ENCODE results near the gene NGDN. TPM values are rescaled to one million over a fixed set of nuclear protein-coding genes. Genes with fewer than 3 reads are reported as not detected.
A peak's percentile ranks its signal among the peaks of the same experiment; 100 is the strongest.

NGDN gene
- total RNA-seq, 1 experiment from 2014 or later = 14.6 TPM

- no peak for DNase-seq (ENCODE audit: low spot score)
Observed at GRCh38 chr14:23468704-23469126, 788 bp upstream of the NGDN start.

GRCh38 chr14:23469906-23470403, 452 bp downstream of the NGDN start:
- no peak for DNase-seq (ENCODE audit: low spot score)

- DNase-seq (ENCODE audit: low spot score) = no peak
Observed at GRCh38 chr14:23470947-23471346, 1.4 kb downstream of the NGDN start.

- peak; percentile 62 for DNase-seq (ENCODE audit: low spot score)
Observed at GRCh38 chr14:23478109-23478759, 8.7 kb downstream of the NGDN start.

- DNase-seq (ENCODE audit: low spot score) = peak; percentile 51
Observed at GRCh38 chr14:23481362-23481970, 12.0 kb downstream of the NGDN start.

- DNase-seq (ENCODE audit: low spot score) = no peak
Observed at GRCh38 chr14:23481979-23482822, 12.7 kb downstream of the NGDN start.

GRCh38 chr14:23482823-23483148, 13.3 kb downstream of the NGDN start:
- DNase-seq (ENCODE audit: low spot score) = no peak

- DNase-seq (ENCODE audit: low spot score) = peak; percentile 10
Observed at GRCh38 chr14:23483236-23483854, 13.8 kb downstream of the NGDN start.

- no peak for DNase-seq (ENCODE audit: low spot score)
Observed at GRCh38 chr14:23485326-23485725, 15.8 kb downstream of the NGDN start.

- DNase-seq (ENCODE audit: low spot score) = no peak
Observed at GRCh38 chr14:23486036-23486435, 16.5 kb downstream of the NGDN start.

GRCh38 chr14:23487216-23487615, 17.7 kb downstream of the NGDN start:
- DNase-seq (ENCODE audit: low spot score) = no peak

GRCh38 chr14:23492618-23493272, 23.2 kb downstream of the NGDN start:
- no peak for DNase-seq (ENCODE audit: low spot score)

GRCh38 chr14:23494223-23494622, 24.7 kb downstream of the NGDN start:
- no peak for DNase-seq (ENCODE audit: low spot score)

GRCh38 chr14:23512156-23512555, 42.7 kb downstream of the NGDN start:
- no peak for DNase-seq (ENCODE audit: low spot score)

GRCh38 chr14:23513005-23513817, 43.7 kb downstream of the NGDN start:
- DNase-seq (ENCODE audit: low spot score) = no peak

- no peak for DNase-seq (ENCODE audit: low spot score)
Observed at GRCh38 chr14:23513818-23514643, 44.5 kb downstream of the NGDN start.

- no peak for DNase-seq (ENCODE audit: low spot score)
Observed at GRCh38 chr14:23514644-23514957, 45.1 kb downstream of the NGDN start.

- no peak for DNase-seq (ENCODE audit: low spot score)
Observed at GRCh38 chr14:23517650-23518326, 48.3 kb downstream of the NGDN start.

GRCh38 chr14:23518709-23519108, 49.2 kb downstream of the NGDN start:
- DNase-seq (ENCODE audit: low spot score) = no peak

Measured in HT-29 (cell line).